IPS DF 6.9 (cell line): ENCODE results near the gene MYL4.
A peak's percentile ranks its signal among the peaks of the same experiment; 100 is the strongest.
"Not testable (repeated sequence)": the region's sequence is repeated elsewhere in the genome, so short reads cannot be mapped to it uniquely, and the experiment has no call there.

Experiments
- DNase-seq: peaks from one replicate; pipeline ENCODE4 v3.0.0-alpha.2; 2013; ENCODE audit warnings: low read depth, low spot score
- H3K27ac ChIP-seq: one replicate; pipeline ENCODE4 v1.5.1; 2013; ENCODE audit warnings: low read length, control low read depth
- H3K27me3 ChIP-seq: 2 replicates; pipeline ENCODE4 v1.6.1; 2013; ENCODE audit warnings: mild to moderate bottlenecking, low read length; ENCODE audit not compliant: control insufficient read depth, insufficient read depth
- H3K36me3 ChIP-seq: 2 replicates; pipeline ENCODE4 v1.6.1; 2013; ENCODE audit warnings: low read length; ENCODE audit not compliant: control insufficient read depth, insufficient read depth
- H3K4me1 ChIP-seq: 2 replicates; pipeline ENCODE4 v1.6.1; 2013; ENCODE audit warnings: low read length; ENCODE audit not compliant: control insufficient read depth, insufficient read depth
- H3K4me3 ChIP-seq: 2 replicates; pipeline ENCODE4 v1.5.1; 2013; ENCODE audit warnings: mild to moderate bottlenecking, low read length
- H3K9me3 ChIP-seq: 2 replicates; pipeline ENCODE4 v1.6.1; 2013; ENCODE audit warnings: low read length, inconsistent platforms; ENCODE audit not compliant: control insufficient read depth, insufficient read depth
- WGBS: extraction: QIAGEN DNeasy Blood & Tissue Kit; methylation state at CpG from one replicate; pipeline ENCODE4 v1.1.7; 2013; ENCODE audit warnings: mixed read lengths, missing lambda C conversion rate; ENCODE audit not compliant: insufficient read length, insufficient coverage; 5-methylcytosine and 5-hydroxymethylcytosine counted together

Gene MYL4

GRCh38 chr17:47254403-47254943 lies 45.3 kb downstream of the MYL4 start:
- no CpG with 5 or more reads among the region's 15 CpGs for WGBS
- Histone ChIP-seq H3K36me3 (no peaks in the 10 kb centered on the region), H3K4me3 (peak overlapping the region; percentile 81), H3K27me3 (peaks cover 12% of the 10 kb centered on the region), H3K4me1 (no peaks in the 10 kb centered on the region), H3K9me3 (no peaks in the 10 kb centered on the region), H3K27ac (no peak overlapping the region)
- no peak for DNase-seq

- no peak for DNase-seq
- Histone ChIP-seq H3K27me3 (peaks cover 12% of the 10 kb centered on the region), H3K4me3 (no peak overlapping the region), H3K4me1 (0 out of 2 replicates have a peak, but pooled peaks cover 1% of the 10 kb centered on the region), H3K27ac (no peak overlapping the region), H3K9me3 (no peaks in the 10 kb centered on the region), H3K36me3 (no peaks in the 10 kb centered on the region)
- no CpG with 5 or more reads among the region's 9 CpGs for WGBS
Observed at GRCh38 chr17:47257651-47258339, 48.6 kb downstream of the MYL4 start.

GRCh38 chr17:47262586-47262985 lies 53.4 kb downstream of the MYL4 start:
- Histone ChIP-seq H3K27me3 (no peaks in the 10 kb centered on the region), H3K4me3 (no peak overlapping the region), H3K4me1 (0 out of 2 replicates have a peak, but pooled peaks cover 1% of the 10 kb centered on the region), H3K36me3 (no peaks in the 10 kb centered on the region), H3K9me3 (no peaks in the 10 kb centered on the region), H3K27ac (no peak overlapping the region)
- no CpG with 5 or more reads among the region's 7 CpGs for WGBS
- no peak for DNase-seq

GRCh38 chr17:47264166-47264565 lies 55.0 kb downstream of the MYL4 start:
- Histone ChIP-seq H3K4me1 (0 out of 2 replicates have a peak, but pooled peaks cover 1% of the 10 kb centered on the region), H3K4me3 (no peak overlapping the region), H3K27me3 (no peaks in the 10 kb centered on the region), H3K9me3 (no peaks in the 10 kb centered on the region; the same call in 1 of the 2 replicates), H3K27ac (no peak overlapping the region), H3K36me3 (no peaks in the 10 kb centered on the region)
- DNase-seq = no peak
- WGBS = no CpG with 5 or more reads among the region's 2 CpGs

- H3K27me3 ChIP-seq = no peaks in the 10 kb centered on the region
- DNase-seq = no peak
- WGBS = no CpG with 5 or more reads among the region's 2 CpGs
Observed at GRCh38 chr17:47265983-47266541, 56.9 kb downstream of the MYL4 start.

GRCh38 chr17:47266782-47267181 lies 57.6 kb downstream of the MYL4 start:
- H3K4me1 ChIP-seq = no peaks in the 10 kb centered on the region
- H3K4me3 ChIP-seq = no peak overlapping the region
- no peaks in the 10 kb centered on the region; the same call in 1 of the 2 replicates for H3K9me3 ChIP-seq
- WGBS = no CpG with 5 or more reads among the region's 6 CpGs
- no peaks in the 10 kb centered on the region for H3K27me3 ChIP-seq
- no peak for DNase-seq
- H3K36me3 ChIP-seq = no peaks in the 10 kb centered on the region
- H3K27ac ChIP-seq = no peak overlapping the region

More at GRCh38 chr17:47265983-47266541, 56.9 kb downstream of the MYL4 start:
- H3K27ac ChIP-seq = no peak overlapping the region
- no peaks in the 10 kb centered on the region for H3K36me3 ChIP-seq
- no peaks in the 10 kb centered on the region for H3K4me1 ChIP-seq
- no peaks in the 10 kb centered on the region; the same call in 1 of the 2 replicates for H3K9me3 ChIP-seq
- no peak overlapping the region for H3K4me3 ChIP-seq

GRCh38 chr17:47267354-47267828 lies 58.2 kb downstream of the MYL4 start:
- Histone ChIP-seq H3K27me3 (no peaks in the 10 kb centered on the region), H3K36me3 (no peaks in the 10 kb centered on the region), H3K4me1 (no peaks in the 10 kb centered on the region), H3K4me3 (no peak overlapping the region), H3K9me3 (no peaks in the 10 kb centered on the region; the same call in 1 of the 2 replicates), H3K27ac (no peak overlapping the region)
- WGBS = no CpG with 5 or more reads among the region's 1 CpG
- DNase-seq = no peak

- H3K27ac ChIP-seq, H3K4me3 ChIP-seq, H3K27me3 ChIP-seq, DNase-seq, H3K4me1 ChIP-seq, H3K36me3 ChIP-seq, H3K9me3 ChIP-seq: not testable (repeated sequence)
- no CpG with 5 or more reads among the region's 3 CpGs for WGBS
Observed at GRCh38 chr17:47268964-47269363, 59.8 kb downstream of the MYL4 start.

- not testable (repeated sequence) for H3K27me3 ChIP-seq, DNase-seq, H3K9me3 ChIP-seq, H3K36me3 ChIP-seq, H3K4me3 ChIP-seq, H3K4me1 ChIP-seq, H3K27ac ChIP-seq
Observed at GRCh38 chr17:47269561-47270280, 60.6 kb downstream of the MYL4 start.

GRCh38 chr17:47270946-47271705 lies 62.0 kb downstream of the MYL4 start:
- Histone ChIP-seq H3K4me1 (peaks cover 4% of the 10 kb centered on the region; the same call in 1 of the 2 replicates), H3K27ac (no peak overlapping the region), H3K36me3 (no peaks in the 10 kb centered on the region), H3K9me3 (no peaks in the 10 kb centered on the region; the same call in 1 of the 2 replicates), H3K4me3 (no peak overlapping the region), H3K27me3 (no peaks in the 10 kb centered on the region)
- DNase-seq = no peak
- 100% methylated on average over 1 of the region's 2 CpGs for WGBS
